ENCODE measurements around the gene TSPAN16.

The TSPAN16 gene, protein sequence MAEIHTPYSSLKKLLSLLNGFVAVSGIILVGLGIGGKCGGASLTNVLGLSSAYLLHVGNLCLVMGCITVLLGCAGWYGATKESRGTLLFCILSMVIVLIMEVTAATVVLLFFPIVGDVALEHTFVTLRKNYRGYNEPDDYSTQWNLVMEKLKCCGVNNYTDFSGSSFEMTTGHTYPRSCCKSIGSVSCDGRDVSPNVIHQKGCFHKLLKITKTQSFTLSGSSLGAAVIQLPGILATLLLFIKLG

DNA sequence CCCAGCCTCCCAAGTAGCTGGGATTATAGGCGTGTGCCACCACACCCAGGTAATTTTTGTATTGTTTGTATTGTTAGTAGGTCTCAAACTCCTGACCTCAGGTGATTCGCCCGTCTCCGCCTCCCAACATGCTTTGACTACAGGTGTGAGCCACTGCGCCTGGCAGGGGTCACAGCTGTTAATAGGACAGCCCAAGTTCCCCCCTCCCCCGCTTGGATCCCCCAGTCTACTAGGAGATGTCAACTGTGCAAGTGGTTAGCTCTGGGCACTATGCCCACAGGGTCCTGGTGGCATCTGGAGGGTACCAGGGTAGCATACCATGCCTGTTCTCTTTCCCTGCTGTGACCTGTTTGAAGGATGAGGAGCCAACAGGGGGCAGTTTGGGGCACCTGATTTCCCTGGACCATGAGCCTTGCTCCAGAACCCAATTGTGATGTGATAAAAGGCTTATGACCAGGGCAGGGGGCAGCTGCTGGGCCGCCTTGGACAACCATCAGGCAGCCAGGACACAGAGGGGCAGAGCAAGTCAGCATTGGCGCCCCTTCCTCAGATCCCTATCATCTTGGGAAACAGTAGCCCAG, at the start of gene TSPAN16:
TSPAN16 (plus strand) TSS at position 496 of the 581 bp plus-strand sequence. CDS start 138 bp downstream, outside the sequence.
- FAIRE-seq = no peak

DNA sequence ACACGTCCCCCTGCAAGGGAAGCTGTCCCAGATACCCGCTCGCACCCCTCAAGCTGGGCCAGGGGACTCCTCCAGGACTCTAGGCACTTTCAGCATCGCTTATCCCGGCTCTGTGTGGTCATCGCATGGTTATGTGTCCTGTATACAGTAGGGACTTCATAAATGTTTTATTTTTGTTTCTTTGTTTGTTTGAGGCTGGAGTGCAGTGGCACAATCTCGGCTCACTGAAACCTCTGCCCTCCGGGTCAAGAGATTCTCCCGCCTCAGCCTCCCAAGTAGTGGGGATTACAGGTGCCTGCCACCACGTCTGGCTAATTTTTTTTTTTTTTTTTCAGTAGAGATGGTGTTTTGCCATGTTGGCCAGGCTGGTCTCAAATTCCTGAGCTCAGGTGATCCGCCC, 49.0 kb upstream of the TSPAN16 start:
- no peak for FAIRE-seq

DNA sequence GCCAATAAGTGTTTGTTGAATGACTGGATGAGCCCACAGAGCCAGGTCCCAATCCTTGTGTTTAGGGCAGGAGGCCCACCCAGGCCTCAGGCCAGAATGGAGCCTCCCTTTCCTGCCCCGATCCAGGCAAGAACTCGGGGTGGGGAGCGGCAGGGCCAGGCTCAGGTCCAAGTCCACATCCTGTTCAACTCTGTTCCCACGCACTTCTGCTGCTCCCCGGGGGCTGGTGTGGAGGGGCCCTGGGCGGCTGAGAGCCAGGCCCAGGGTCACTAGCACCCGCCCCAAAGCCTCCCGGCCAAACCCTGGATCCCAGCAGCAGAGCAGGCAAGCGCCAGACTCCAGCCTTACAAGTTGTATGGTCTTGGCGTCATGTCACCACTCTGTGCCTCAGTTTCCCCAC, 48.6 kb upstream of the TSPAN16 start:
- FAIRE-seq = no peak

DNA sequence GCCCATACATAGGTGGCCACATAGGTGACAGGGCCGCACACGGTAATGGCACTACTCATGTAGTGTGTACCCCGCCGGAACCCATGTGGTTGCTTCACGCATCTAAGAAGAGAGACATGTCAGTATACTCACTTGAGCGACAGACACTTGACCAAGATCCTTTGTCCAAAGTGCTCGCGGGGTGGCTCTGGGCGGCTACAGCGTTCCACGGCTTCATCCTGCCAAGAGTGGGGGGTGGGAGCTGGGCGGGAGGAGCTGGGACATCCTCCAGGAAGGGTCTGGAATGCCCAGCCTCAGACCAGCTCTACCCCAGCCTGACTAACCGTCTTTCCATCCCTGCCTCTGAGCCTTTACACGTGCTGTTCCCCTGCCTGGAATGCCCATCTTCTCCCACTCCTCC, 48.0 kb upstream of the TSPAN16 start:
- FAIRE-seq = no peak

DNA sequence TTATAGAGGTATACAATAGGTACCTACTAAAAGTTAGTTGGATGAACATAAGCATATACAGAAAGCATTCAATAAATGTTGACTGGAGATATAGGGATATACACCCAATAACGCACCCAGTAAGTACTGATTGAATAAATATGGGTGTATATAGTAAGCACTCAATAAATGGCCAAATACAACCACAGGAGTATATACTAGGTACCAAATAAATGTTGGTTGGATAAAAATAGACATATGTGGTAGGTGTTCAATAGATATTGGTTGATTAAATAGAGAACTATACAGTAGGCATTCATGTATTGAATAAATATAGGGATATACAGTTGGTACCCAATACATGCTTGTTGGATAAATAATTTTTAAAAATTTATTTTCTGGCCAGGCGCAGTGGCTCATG, 47.1 kb upstream of the TSPAN16 start:
- FAIRE-seq = no peak

DNA sequence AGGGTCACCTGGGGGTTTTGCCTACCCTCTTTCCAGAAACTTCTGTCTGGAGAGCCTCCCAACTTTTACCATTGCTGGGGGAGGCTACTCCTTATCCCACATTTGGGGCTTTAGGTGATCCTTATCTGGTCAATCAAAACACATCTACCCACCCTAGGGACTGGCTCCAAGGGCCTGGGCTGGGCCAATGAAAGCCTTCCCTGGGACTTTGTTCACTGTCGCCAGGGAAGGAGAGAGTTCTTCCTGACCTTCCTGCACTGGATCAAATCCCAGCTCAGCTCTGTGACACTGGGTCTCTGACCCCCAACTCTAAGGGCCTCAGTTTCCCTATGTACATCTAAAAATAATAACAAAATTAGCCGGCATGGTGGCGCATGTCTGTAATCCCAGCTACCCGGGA, 44.7 kb upstream of the TSPAN16 start:
- FAIRE-seq = no peak

DNA sequence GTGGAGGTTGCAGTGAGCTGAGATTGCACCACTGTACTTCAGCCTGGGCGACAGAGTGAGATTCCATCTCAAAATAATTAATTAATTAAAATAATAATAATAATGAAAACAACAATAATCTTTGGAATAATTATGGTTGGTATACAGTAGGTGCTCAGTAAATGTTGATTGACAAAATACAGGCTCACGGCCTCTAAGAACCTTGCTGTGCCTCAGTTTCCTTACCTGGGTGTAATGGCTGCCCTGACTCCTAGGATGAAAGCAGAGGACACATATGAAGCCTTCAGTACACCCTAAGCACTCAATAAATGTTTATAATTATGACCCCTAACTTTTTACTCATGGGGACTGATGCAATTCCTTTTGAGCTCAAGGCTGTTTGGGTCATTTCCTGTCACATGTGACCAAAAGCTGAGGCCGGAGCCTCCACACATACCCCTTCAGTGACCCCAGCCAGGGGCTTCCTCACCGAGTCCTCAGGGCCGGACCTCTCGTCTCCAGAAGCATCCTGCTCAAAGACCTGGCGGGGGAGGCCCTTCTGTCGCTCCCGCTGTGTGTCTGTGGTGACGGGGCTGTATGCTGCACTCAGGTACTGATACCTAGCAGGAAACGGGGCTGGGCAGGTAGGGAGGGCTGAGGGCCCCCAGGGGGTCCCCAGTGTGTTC, 44.2 kb upstream of the TSPAN16 start:
- FAIRE-seq = no peak

DNA sequence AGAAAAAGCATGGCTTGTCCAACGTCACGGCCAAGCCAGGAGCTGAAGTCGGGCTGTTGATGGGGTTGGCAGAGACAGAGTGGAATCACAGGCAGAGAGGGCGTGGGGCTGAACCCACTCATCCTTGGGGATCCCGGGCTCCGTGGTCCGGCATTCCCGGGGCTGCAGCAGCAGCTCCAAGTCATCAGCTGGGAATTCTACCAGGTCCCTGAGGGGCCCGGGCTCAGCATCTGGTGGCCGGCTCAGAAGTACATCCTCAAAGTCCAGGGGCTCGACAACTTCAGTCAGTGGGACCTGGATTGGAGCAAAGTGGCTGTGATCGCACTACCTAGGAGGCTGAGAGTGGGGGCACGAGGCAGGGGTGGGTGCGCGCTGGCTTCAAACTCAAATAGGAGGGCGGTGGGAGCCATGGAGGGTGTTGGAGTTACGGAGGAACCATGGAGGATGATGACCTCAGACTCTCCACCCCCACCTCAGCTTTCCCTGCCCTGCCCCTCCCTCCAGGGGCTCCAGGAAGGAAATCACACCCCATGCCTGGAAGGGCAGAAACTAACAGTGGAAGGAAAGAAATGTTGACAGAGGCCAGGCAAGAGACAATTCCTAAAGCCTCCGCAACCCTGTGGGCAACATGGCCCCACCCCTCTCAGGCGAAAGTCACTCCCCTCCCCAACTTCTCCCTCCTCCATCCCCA, 43.1 kb upstream of the TSPAN16 start:
- FAIRE-seq = no peak

DNA sequence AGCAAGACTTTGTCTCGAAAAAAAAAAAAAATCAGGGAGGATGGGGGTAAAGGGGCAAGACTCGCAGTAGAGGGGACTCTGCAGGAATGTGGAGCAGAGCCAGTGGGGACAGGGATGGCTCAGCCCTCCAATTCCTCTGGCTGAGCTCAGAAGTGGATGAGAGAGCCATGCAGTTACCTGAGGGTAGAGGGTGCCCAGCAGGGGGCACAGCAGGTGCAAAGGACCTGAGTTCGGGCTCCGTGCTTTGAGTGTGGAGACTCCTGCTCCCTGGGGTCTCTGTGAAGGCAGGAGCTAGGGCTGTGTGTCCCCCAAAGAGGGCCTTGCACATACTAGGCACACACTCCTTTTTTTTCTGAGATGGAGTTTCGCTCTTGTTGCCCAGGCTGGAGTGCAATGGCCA, 41.3 kb upstream of the TSPAN16 start:
- FAIRE-seq = no peak

DNA sequence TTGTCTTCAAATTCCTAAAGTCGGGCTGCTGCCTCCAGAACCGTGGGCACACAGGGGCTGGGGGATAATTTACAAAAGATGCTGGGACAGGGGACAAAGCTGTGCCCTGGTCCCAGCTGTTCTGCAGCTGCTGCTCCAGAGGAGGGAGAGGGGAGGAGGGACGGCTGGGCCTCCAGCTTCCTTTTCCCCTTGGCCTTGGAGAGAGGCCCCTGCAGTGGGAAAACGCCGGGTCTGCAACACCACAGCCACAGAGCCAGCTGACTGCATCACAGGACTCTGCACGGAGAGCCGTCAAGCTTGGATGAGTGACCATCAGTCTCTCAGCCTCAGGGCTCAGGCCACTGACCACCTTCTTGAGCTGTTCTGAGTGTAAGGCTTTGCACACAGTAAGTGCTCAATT, 39.8 kb upstream of the TSPAN16 start:
- no peak for FAIRE-seq

DNA sequence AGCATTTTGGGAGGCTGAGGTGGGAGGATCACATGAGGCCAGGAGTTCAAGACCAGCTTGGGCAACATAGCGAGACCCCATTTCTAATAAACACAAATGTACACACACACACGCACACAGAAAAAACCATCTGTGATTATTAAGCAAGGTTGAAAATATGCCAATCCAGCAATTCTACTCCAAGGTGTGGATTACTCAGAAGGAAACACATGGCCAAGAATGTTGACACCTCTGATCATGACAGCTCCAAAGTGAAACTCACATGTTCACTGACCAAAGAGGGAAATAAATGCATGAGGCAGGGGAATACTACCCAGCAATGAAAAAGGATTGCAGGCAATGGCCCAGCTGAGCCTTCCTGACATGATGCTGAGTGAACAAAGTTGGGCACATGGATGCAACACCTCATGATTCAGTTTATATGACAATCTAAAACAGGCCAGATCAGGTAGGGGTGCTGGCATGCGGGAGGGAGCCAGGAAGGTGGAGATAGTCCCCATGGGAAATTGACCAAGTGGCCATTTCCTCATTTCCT, 38.0 kb upstream of the TSPAN16 start:
- no peak for FAIRE-seq

DNA sequence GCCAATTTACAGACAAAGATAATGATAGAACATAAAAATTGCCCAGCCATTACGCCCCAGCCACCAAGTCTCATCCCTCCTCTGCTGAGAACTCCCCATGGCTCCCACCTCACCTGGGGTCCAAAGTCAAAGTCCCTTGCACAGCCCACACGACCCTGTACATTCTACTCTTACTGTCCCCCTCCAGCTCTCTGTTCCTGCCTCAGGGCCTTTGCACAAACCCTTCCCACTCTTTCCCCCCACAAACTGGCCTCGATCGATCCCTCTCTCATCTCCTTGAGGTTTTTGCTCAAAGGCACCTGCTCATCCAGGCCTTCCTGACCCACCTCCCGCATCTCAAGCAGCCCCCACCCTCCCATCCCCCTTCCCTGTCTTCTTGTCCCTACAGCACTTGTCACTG, 35.0 kb upstream of the TSPAN16 start:
- no peak for FAIRE-seq

DNA sequence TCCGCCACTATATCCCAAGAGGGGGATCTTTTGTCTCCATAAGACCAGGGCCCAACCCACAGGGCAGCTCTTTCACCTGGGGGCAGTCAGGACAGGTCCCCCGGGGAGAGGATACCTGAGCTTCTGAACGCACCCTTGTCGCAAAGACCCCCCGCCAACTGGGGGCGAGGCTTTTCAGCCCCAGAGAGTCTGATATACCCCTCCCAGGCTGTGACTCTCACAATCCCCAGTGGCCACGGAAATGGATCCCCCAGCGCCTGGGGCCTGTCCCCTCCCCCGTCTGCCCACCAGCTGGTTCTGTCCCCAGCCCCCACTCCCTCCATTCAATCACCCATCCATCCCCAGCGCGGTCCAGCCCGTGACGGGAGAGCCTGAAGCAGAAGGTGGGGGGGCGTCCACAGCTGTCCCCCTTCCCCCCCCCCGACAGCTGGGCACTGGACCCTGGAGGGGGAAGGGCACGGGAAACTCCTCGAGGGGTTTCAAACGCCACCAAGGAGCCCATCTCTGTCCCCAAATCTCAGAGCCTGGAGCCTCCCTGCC, 34.5 kb upstream of the TSPAN16 start:
- no peak for FAIRE-seq

DNA sequence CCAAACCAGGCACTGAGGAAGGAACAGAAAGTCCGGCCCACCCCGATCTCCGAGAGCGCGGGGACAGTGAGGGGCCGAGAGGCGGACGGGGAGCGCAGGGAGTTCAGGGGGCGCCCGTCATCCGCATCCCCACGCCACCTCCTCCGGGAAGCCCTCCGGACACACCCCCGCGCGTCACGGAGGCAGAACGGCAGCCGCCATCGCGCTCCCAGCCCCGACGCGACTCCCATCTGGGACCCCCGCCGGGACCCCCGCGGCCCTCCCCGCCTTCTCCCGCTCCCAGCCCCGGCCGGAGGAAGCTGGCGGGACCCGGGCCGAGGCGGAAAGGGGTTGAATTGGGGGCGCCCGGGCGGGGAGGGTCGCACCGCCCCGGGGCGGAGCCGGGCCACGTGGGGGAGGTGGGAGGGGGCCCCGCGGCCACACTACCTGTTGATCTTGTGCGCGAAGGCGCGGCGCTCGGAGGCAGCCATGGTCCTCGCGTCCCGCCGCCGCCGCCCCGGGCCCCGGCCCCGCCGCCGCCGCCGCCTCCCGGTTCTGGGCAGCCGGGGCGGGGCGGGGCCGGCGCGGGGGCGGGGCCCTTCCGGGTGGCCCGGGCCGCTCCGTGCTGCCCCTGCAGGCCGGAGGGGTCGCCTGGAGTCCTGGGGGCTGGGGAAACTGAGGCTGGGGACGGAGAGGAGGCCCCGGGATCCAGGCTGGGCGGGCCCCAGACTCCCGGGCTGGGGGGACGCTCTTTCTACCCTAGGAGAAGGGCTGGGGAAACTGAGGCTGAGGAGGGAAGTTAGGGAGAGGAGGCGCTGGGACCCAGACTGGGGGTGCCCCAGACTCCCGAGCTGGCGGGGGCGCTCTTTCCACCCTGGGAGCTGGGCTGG, 33.8 kb upstream of the TSPAN16 start, which contains the start of gene DOCK6:
DOCK6 (minus strand) TSS at position 554 of the 869 bp plus-strand sequence; CDS start at position 470, 84 bp downstream.
- FAIRE-seq = no peak

DNA sequence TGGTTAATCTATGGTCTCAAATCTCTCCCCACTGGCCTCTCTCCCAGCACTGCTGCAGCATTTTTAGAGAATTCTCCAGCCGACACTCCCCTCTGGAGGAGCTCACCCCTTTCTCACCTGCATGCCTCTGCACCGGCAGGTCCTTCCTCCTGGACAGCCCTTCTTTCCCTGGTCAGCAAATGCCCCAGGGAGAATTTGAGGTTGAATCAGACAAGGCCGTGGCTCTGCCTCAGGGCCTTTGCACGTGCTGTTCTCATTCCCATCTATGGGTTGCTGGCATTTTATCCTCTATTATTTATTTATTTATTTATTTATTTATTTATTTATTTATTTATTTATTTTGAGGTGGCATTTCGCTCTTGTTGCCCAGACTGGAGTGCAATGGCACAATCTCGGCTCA, 32.2 kb upstream of the TSPAN16 start:
- FAIRE-seq = no peak

DNA sequence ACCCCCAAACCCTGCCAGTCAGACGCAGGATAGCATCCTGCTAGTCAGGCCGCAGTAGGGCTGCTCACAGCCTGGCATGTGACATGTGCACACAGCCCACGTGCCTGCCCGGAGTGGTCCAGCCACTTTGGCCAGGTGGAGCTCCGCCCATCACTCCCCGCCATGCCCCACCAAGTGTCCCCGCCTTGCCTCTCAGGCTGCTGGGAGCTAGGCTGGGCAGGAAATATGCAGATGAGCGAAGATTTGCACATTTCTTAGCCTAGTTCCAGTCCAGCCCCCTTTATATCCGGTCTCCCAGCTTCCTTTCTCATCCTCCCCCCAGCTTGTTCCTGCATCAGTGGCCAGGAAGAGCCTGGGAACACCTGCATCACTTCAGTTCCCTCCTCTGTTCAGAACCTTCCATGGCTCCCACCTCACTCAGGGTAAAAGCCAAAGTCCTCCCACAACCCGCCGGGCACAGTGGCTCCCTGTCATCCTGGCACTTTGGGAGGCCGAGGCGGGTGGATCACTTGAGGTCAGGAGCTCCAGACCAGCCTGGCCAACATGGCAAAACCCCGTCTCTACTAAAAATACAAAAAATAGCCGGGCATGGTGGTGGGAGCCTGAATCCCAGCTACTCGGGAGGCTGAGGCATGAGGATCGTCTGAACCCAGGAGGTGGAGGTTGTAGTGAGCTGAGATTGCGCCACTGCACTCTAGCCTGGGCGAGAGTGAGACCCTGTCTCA, 31.3 kb upstream of the TSPAN16 start:
- no peak for FAIRE-seq

DNA sequence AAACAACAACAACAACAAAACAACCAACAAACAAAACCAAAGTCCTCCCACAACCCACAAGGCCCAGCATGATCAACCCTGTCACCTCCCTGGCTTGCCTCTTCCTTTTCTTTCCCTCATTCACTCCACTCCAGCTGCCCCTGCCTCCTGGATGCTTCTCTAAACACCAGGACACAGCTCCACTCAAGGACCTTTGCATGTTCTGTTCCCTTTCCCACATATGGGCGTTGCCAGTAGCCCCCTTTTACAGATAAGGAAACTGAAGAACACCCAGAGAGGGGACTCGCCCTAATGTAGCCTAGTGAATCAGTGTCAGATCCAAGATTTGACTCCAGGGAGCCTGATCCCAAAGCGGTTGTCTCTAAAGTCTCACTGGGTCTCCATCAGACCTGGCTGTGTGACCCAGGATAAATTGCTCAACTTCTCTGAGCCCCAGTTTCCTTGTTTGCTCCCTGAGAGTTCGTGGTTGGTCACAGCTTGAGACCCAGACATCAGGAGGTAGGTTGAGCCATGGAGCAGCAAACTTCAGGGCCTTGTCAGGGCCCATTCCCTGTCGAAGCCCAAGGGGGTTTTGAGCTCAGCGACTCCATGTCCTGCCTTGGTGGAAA, 30.7 kb upstream of the TSPAN16 start:
- FAIRE-seq = no peak

DNA sequence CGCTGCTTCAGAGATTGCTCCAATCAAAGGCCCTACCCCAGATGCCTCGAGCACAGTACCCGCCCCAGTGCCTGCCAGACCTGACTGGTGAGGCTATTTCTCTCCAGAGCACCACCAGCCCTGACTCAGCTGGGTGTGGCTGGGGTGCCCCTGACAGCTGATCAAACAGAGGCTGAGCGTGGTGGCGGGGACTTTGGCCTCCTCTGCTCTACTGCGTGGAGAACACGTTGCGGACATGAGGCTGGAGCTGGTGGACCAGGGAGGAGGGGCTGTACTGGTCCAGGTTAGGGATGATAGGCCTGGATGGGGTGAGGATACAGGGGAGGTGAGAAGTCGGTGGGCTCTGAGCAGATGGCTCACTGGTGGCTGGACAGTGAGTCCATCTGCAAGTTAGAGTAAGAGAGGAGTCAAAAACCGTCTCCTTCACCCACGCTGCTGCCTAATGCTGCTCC, 30.1 kb upstream of the TSPAN16 start:
- no peak for FAIRE-seq

DNA sequence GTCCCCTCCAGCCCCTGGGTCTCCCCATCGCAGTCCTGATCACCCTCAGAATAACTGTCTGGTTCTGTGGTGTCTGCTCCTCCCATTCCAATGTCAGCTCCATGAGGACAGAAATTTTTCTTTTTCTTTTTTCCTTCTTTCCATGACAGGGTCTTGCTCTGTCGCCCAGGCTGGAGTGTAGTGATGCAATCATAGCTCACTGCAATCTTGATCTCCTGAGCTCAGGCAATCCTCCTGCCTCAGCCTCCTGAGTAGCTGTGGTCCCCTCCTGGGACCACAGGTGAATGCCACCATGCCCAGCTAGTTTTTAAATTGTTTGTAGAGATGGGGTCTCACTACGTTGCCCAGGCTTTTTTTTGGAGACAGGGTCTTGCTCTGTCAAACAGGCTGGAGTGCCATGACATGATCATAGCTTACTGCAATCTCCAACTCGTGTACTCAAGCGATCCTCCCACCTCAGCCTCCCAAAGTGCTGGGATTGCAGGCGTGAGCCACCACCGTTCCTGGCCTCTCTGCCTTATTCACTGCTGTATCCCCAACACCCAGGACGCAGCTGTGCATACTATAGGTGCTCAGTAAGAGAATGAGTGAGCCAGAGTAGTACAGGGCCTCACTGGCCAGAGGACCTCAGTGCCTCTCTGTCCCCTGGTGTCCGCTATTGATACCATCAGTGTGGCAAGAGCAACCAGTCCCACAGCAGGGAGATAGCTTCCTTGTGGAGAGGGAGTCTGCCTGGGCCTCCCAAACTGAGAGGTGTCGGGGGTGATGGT, 28.5 kb upstream of the TSPAN16 start:
- FAIRE-seq = no peak

DNA sequence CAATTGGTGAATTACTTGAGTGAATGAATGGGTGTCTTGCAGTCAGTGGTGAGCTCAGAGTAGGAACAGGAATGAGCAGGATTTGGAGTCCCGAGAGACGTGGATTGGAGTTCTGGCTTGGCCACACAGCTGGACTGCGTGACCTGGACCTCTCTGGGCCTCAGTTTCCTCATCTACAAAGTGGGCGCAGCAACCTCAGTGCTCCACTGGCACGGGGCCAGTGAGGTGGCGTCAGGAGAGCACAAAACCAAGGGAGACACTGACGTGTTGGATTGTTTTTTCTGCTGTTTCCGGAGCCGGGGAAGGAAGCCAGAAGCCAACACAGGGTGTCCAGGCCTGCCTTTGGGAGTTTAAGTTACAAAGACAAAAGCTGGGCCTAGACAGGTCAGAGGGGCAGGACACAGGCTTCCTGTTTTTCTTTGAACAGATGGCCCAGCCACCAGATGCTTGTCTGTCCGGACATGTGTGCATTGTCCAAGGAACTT, 27.1 kb upstream of the TSPAN16 start:
- peak; percentile 85 for FAIRE-seq

Data from endometrium (tissue), 2 donors.